Fibroblast of mammary gland (primary cell): Measurements from ENCODE around the gene MAFG.

Source experiments
- DNase-seq: peaks from one replicate; pipeline ENCODE4 v3.0.0-alpha.2; 2010; ENCODE audit warnings: low read depth
- H3K4me3 ChIP-seq: 2 replicates; pipeline ENCODE4 v1.5.1; 2011; ENCODE audit warnings: low read depth, mild to moderate bottlenecking, low read length, moderate library complexity; ENCODE audit not compliant: control insufficient read depth
- TF ChIP-seq, protein P1 (sequence below): conservative IDR thresholded peaks from 2 replicates; pipeline ENCODE4 v1.5.1; 2011; ENCODE audit warnings: low read depth, low read length, inconsistent platforms; ENCODE audit not compliant: control insufficient read depth, insufficient read depth

Gene MAFG

DNA sequence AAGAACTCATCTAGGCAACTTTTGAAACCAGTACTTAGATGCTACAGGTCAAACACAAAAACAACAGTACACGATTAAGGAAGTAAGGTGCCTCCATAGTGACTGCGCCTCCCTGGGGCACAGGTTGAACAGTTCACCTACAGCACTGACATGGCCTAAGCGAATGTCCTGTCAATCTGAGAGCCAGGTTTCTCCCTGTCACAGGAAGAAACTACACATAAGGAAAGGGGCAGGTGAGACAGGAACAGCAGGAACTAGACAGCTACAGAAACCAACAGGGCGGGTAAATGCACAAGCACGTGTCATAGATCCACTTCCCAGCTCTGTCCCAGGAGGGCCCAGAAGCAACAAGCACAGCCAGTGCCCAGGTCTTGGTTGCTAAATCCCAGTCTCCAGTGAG lies 48.4 kb downstream of the MAFG start:
- TF ChIP-seq, protein P1, sequence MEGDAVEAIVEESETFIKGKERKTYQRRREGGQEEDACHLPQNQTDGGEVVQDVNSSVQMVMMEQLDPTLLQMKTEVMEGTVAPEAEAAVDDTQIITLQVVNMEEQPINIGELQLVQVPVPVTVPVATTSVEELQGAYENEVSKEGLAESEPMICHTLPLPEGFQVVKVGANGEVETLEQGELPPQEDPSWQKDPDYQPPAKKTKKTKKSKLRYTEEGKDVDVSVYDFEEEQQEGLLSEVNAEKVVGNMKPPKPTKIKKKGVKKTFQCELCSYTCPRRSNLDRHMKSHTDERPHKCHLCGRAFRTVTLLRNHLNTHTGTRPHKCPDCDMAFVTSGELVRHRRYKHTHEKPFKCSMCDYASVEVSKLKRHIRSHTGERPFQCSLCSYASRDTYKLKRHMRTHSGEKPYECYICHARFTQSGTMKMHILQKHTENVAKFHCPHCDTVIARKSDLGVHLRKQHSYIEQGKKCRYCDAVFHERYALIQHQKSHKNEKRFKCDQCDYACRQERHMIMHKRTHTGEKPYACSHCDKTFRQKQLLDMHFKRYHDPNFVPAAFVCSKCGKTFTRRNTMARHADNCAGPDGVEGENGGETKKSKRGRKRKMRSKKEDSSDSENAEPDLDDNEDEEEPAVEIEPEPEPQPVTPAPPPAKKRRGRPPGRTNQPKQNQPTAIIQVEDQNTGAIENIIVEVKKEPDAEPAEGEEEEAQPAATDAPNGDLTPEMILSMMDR: no peak
- H3K4me3 ChIP-seq: no peak overlapping the region
- no peak for DNase-seq

DNA sequence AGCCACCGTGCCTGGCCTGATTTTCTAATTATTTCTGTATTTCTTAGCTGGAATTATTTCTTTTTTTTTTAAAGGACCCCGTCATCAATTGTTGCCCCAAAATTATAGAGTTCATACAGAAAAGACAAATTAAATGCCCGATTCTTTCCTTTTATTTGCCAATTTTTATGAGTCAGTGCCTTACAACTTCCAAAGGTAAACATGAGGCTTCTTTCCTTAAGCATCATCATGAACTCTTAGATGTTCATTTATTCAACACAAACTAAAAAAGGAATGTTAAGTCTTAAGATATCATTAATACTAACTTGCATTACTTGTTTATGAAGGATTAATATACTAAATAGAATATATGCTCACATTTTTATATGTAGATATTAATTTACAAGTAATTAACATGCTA lies 49.2 kb downstream of the MAFG start:
- H3K4me3 ChIP-seq: no peak overlapping the region
- TF ChIP-seq, protein P1: no peak
- no peak for DNase-seq

DNA sequence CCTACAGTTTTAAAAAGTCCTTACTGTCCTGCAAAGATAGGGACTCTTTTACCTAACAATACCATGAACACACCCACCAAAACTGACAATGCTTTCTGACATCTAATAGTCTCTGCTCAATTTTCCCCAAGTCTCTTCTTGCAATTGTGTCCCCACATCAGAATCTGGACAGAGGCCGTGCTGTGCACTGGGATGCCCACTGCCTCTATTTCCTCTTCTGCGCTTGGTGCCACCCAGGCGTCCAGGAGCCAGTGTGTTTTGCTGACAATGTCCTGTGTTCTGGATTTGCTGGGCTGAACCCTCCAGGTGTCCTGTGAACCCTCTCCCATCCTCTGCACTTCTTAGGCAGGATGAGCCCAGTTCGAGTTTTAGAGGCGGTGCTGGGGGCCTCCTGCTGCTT lies 50.0 kb downstream of the MAFG start:
- TF ChIP-seq, protein P1: no peak
- no peak for DNase-seq

DNA sequence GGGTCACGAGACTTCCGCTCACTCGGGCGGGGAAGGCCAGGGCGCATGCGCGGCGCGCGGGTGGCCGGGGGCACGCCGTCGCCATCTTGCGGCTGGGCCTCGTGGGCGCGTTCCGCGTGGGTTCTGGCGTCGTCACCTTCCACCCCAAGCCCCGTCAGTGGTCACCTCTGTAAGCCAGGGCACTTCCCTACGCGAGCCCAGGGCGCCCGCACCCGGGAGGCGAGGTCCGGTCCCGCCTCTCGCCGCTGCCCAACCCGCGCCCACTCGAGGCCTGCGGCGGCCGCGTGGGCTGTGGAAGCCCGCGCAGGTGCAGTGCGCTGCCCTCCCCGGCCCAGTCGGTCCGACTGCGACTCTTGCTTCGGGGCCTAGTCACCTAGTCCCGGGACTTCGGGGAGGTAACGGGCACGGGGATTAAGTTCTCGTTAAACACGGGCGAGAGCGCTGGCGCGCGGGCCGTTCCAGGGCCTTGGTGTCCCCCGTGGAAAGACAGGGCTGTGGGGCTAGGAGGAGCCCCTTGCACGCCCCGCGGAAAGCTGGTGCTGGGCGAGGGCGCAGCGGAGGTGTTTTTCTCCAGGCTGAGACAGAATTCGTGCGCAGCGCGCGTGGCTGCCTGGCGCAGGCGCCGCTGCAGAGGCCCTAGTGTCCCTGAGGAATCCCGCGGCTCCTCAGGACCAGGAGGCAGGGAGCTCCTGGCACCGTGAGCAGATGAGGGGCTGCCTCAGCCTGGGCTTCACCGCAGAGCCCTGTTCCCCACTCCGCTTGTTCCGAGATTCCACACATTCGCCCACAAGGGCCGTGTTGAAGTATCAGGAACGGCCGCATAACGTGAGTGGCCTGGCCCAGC lies 55.9 kb downstream of the MAFG start:
- peak; percentile 83 for DNase-seq
- TF ChIP-seq, protein P1: no peak
- peak overlapping the region; percentile 64 for H3K4me3 ChIP-seq

More for the DNA sequence above, 50.0 kb downstream of the MAFG start:
- no peak overlapping the region for H3K4me3 ChIP-seq

DNA sequence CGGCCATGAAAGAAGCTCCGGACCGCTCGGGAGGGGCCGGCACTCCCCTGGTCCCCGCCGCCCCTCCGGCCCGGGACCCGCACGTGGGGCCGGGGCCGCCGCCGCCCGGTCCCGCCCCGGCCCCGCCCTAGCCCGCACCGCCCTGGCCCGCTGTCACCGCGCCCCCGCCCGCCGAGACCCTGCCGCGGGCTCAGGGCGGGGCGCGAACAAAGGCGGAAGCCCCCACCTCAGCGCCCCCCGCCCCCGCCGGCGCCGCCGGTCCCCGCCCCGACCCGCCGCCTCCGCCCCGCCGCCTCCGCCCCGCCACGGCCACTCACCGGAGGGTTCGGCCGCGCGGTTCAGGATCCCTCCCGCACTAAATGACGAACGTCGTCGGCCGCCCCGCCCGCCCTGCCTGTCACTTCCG lies 56.6 kb downstream of the MAFG start, which contains the start of gene ARHGDIA:
ARHGDIA (minus strand) TSS at position 357 of the 406 bp plus-strand sequence. CDS start 1,407 bp downstream, outside the sequence.
- TF ChIP-seq, protein P1: no peak
- DNase-seq: peak; percentile 4
- H3K4me3 ChIP-seq: peak within 1 kb of the TSS; percentile 76

DNA sequence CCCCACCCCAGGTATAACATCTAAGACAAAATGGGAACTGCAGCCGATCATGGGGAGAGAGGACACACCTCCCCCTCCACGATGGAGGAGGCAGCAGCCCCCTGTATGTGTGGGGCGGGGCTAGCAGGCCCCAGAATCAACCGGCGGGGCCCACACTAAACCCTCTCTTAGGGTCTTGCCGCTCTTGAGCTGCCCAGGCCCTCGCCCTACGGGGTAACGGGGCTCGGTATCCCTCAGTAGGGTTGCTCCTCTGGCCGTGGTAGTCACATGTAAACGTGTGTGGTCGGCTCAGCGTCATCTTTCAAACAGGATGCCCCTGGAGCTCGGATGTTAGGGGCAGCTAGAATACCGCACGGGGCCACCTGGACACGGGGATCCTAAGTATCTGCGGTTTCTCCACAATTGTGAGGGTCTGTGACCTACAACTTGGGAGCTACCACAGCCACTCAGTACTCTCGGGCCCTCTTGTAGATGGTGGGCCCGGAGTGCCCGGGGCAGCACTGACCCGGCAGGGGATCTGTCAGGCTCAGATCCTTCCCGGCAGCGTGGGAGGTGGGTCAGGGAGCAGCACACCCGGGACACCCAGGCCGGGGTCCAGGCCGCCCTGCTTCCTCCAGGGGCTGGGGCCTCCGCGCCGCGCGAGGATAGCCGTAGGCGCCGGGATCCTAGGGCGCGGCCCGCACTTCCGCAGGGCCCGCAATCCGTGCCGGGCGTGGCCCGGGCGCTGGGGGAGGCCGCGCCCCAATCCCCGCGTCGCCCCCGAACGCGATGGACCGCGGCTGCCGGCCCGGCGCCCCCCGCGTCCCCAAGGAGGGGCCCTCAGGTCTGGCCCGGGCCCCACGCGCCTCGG lies 57.2 kb downstream of the MAFG start:
- TF ChIP-seq, protein P1: no peak
- H3K4me3 ChIP-seq: peak overlapping the region; percentile 76
- DNase-seq: peak; percentile 69
